Endodermal cell (in vitro differentiated cells): ENCODE results near the gene TBC1D8. TPM values are rescaled to one million over a fixed set of nuclear protein-coding genes. Genes with fewer than 3 reads are reported as not detected.

Experiments used
- DNase-seq: peaks from one replicate; pipeline ENCODE4 v3.0.0-alpha.2; 2017
- H3K27ac ChIP-seq: 2 replicates; pipeline ENCODE4 v1.5.1; 2013; ENCODE audit warnings: mild to moderate bottlenecking, low read depth, low read length, moderate library complexity
- H3K27me3 ChIP-seq: 2 replicates; pipeline ENCODE4 v1.6.1; 2013; ENCODE audit warnings: mild to moderate bottlenecking, low read length, moderate library complexity; ENCODE audit not compliant: insufficient read depth, control insufficient read depth, poor library complexity, severe bottlenecking
- H3K36me3 ChIP-seq: 2 replicates; pipeline ENCODE4 v1.7.0; 2013; ENCODE audit warnings: mild to moderate bottlenecking, low read length, moderate library complexity; ENCODE audit not compliant: control insufficient read depth, insufficient read depth
- H3K4me1 ChIP-seq: one replicate; pipeline ENCODE4 v1.7.0; 2013; ENCODE audit warnings: low read length; ENCODE audit not compliant: control insufficient read depth, insufficient read depth
- H3K4me3 ChIP-seq: 2 replicates; pipeline ENCODE4 v1.5.1; 2013; ENCODE audit warnings: mild to moderate bottlenecking, low read length, moderate library complexity
- H3K9ac ChIP-seq: 2 replicates; pipeline ENCODE4 v1.6.1; 2013; ENCODE audit warnings: mild to moderate bottlenecking, low read length, moderate library complexity; ENCODE audit not compliant: poor library complexity, severe bottlenecking; ENCODE audit errors: extremely low read depth
- H3K9me3 ChIP-seq: 2 replicates; pipeline ENCODE4 v1.6.1; 2013; ENCODE audit warnings: mild to moderate bottlenecking, low read length, moderate library complexity; ENCODE audit not compliant: control insufficient read depth
- H3K27ac Mint-ChIP-seq: 2 replicates; pipeline ENCODE4 v1.8.0; 2020; ENCODE audit warnings: mixed read lengths
- H3K27me3 Mint-ChIP-seq: 2 replicates; pipeline ENCODE4 v1.8.0; 2021; ENCODE audit warnings: mild to moderate bottlenecking, mixed read lengths; ENCODE audit not compliant: insufficient read depth
- H3K36me3 Mint-ChIP-seq: 2 replicates; pipeline ENCODE4 v1.8.0; 2020; ENCODE audit warnings: low read depth, mixed read lengths
- H3K4me1 Mint-ChIP-seq: 2 replicates; pipeline ENCODE4 v1.8.0; 2020; ENCODE audit warnings: mixed read lengths
- H3K4me3 Mint-ChIP-seq: 2 replicates; pipeline ENCODE4 v1.8.0; 2020; ENCODE audit warnings: mild to moderate bottlenecking, moderate library complexity, mixed read lengths
- H3K9me3 Mint-ChIP-seq: 2 replicates; pipeline ENCODE4 v1.8.0; 2020; ENCODE audit warnings: mild to moderate bottlenecking, mixed read lengths
- WGBS, 2 experiments: methylation state at CpG; one replicate each; pipeline versions ENCODE4 v1.1.5 to v1.1.7; 2013; ENCODE audit warnings: missing lambda C conversion rate in 2 of 2, mixed read lengths in 1 of 2; ENCODE audit not compliant: insufficient coverage in 1 of 2, insufficient read length in 1 of 2; 5-methylcytosine and 5-hydroxymethylcytosine counted together
- total RNA-seq, 2 donors: library from RNA; stranded (reverse); fragmentation: NEBNext Ultra II Directional in 1 of 2; extraction: Animal tissue kit (Norgen Biotek cat#: 25700) in 1 of 2; gene quantifications; 2 replicates in 1 of 2; 3 replicates in 1 of 2; pipeline ENCODE4 v1.2.1, GENCODE V29; 2021
- TF ChIP-seq, protein P1 (sequence below): fragments of 200-600 bp; sonication (generic); conservative IDR thresholded peaks from 2 replicates; pipeline ENCODE4 v1.5.0; 2021; ENCODE audit warnings: antibody characterized with exemption, mild to moderate bottlenecking

Gene TBC1D8
- total RNA-seq, 2 donors from 2014 or later, result 14.4 to 14.5 TPM

DNA sequence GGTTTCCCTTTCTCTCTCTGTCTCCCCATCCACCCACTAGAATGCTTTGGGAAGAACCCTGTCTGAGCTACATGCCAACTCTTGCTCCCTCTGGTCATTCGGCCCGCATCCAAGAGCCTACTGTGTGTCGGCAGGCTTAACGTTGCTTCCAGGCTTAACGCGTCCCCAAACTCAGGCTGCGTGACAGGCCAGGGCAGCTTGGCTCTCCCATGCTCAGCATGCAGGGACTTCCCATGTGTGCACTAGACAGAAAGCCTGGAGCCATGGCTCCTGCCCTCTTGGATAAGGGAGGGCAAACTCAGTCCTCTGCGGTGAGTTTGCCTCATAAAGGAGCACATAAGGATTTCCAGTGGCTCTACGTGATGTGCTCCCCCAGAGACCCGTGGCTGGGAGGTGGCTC is 105.9 kb downstream of the TBC1D8 start:
- H3K36me3 ChIP-seq, result no peaks in the 10 kb centered on the region
- Mint-ChIP-seq H3K27me3 (no peaks in the 10 kb centered on the region), H3K36me3 (peaks cover 14% of the 10 kb centered on the region), H3K4me3 (no peak overlapping the region), H3K9me3 (peaks cover 4% of the 10 kb centered on the region), H3K27ac (no peak overlapping the region), H3K4me1 (no peaks in the 10 kb centered on the region)
- DNase-seq, result no peak
- H3K4me3 ChIP-seq, result no peak overlapping the region
- no peak overlapping the region for H3K27ac ChIP-seq
- WGBS, 2 experiments, result 95 to 97% methylated on average over 8 to 10 of the region's 10 CpGs
- H3K4me1 ChIP-seq, result no peaks in the 10 kb centered on the region
- no peaks in the 10 kb centered on the region for H3K9me3 ChIP-seq
- no peaks in the 10 kb centered on the region for H3K27me3 ChIP-seq
- H3K9ac ChIP-seq, result no peak overlapping the region
- TF ChIP-seq, protein P1, sequence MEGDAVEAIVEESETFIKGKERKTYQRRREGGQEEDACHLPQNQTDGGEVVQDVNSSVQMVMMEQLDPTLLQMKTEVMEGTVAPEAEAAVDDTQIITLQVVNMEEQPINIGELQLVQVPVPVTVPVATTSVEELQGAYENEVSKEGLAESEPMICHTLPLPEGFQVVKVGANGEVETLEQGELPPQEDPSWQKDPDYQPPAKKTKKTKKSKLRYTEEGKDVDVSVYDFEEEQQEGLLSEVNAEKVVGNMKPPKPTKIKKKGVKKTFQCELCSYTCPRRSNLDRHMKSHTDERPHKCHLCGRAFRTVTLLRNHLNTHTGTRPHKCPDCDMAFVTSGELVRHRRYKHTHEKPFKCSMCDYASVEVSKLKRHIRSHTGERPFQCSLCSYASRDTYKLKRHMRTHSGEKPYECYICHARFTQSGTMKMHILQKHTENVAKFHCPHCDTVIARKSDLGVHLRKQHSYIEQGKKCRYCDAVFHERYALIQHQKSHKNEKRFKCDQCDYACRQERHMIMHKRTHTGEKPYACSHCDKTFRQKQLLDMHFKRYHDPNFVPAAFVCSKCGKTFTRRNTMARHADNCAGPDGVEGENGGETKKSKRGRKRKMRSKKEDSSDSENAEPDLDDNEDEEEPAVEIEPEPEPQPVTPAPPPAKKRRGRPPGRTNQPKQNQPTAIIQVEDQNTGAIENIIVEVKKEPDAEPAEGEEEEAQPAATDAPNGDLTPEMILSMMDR, result no peak

DNA sequence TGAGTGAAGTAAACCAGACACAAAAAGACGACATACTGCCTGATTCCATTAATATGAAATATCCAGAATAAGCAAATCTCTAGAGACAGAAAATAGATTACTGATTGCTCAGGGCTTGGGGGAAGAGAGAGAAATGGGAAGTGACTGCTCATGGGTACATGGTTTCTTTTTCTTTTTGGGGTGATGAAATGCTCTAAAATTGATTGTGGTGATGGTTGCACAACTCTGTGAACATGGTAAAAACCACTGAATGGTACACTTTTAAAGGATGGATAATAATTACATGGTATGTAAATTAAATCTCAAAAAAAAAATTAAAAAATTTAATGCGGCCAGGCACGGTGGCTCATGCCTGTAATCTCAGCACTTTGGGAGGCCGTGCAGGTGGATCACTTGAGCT is 109.8 kb downstream of the TBC1D8 start:
- peaks cover 10% of the 10 kb centered on the region for H3K36me3 Mint-ChIP-seq
- no peak overlapping the region for H3K4me3 Mint-ChIP-seq
- 94 to 100% methylated on average over 3 to 4 of the region's 4 CpGs for WGBS, 2 experiments
- Histone ChIP-seq H3K36me3 (no peaks in the 10 kb centered on the region), H3K9me3 (no peaks in the 10 kb centered on the region), H3K27ac (no peak overlapping the region), H3K27me3 (no peaks in the 10 kb centered on the region), H3K4me3 (no peak overlapping the region), H3K9ac (no peak overlapping the region), H3K4me1 (no peaks in the 10 kb centered on the region)
- TF ChIP-seq, protein P1, result no peak
- no peaks in the 10 kb centered on the region for H3K27me3 Mint-ChIP-seq
- DNase-seq, result no peak
- H3K9me3 Mint-ChIP-seq, result no peaks in the 10 kb centered on the region
- H3K27ac Mint-ChIP-seq, result no peak overlapping the region
- no peaks in the 10 kb centered on the region for H3K4me1 Mint-ChIP-seq

DNA sequence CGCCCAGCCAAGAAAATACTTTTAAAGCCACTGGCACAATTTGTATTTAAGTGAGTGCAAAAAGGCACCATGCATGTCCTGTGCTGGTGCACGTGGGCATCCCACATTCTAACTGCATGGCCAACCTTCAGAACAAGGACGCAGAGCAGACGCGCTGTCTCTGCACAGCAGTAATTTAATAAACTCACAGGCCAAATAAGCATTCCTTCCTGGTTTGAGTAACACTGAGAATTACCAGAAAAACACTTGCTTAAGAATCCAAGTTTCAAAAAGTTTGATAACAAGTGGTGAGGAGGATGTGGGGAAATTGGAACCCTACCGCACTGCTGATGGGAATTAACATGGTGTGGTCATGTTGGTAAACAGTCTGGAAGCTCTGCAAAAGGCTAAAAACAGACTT is 110.4 kb downstream of the TBC1D8 start:
- Histone ChIP-seq H3K9me3 (no peaks in the 10 kb centered on the region), H3K27ac (no peak overlapping the region), H3K27me3 (no peaks in the 10 kb centered on the region), H3K9ac (no peak overlapping the region), H3K4me3 (no peak overlapping the region), H3K36me3 (no peaks in the 10 kb centered on the region), H3K4me1 (no peaks in the 10 kb centered on the region)
- no peaks in the 10 kb centered on the region for H3K4me1 Mint-ChIP-seq
- no peak overlapping the region for H3K27ac Mint-ChIP-seq
- H3K9me3 Mint-ChIP-seq, result no peaks in the 10 kb centered on the region
- H3K36me3 Mint-ChIP-seq, result peaks cover 12% of the 10 kb centered on the region
- DNase-seq, result no peak
- H3K4me3 Mint-ChIP-seq, result no peak overlapping the region
- TF ChIP-seq, protein P1, result no peak
- H3K27me3 Mint-ChIP-seq, result no peaks in the 10 kb centered on the region
- whole genome bisulfite sequencing, 2 experiments, result 95 to 97% methylated on average over 3 to 6 of the region's 6 CpGs
